Fibroblast of skin of right quadriceps (primary cell): Measurements from ENCODE around the gene UBE2U.
A peak's percentile ranks its signal among the peaks of the same experiment; 100 is the strongest.

ENCODE experiments used
- DNase-seq: peaks from one replicate; pipeline ENCODE4 v3.0.0-alpha.2; 2013

Gene UBE2U

DNA sequence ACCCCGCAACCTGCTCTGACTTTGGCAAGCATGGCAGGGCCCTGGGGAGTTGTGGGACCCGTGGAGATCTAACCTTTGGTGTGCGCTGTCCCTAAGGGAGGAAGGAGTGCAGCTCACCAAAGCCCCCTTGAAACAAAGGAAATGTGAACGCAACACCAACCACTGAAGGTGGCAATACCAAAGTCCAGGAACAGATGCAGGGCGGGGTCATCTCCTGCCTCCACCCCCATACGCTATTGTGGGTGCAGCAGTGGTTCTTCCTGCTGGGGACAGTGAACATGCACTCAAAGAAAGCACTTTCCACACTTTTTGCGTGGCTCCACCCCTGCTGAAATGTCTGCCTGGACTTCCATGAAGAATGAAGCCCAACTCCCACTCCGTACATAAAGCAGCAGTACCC lies 93.0 kb downstream of the UBE2U start:
- no peak for DNase-seq

DNA sequence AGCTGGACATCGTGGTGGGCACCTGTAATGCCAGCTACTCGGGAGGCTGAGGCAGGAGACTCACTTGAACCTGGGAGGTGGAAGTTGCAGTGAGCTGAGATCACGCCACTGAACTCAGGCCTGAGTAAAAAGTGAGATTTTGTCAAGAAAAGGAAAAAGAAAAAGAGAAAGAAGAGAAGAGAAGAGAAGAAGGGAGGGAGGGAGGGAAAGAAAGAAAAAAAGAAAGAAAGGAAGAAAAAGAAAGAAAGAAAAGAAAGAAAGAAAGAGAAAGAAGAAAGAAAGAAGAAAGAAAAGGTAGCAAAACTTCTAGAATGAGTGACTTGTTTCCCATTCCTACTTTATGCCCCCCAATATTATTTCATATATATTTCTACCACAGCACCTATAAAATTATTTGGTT lies 98.8 kb downstream of the UBE2U start:
- DNase-seq: no peak

GRCh38 chr1:64302971-64303370 lies 99.5 kb downstream of the UBE2U start:
- DNase-seq: peak; percentile 82

GRCh38 chr1:64304823-64305222 lies 101.4 kb downstream of the UBE2U start:
- peak; percentile 70 for DNase-seq

- peak; percentile 37 for DNase-seq
Measured at GRCh38 chr1:64308866-64309265, 105.4 kb downstream of the UBE2U start.

- DNase-seq: no peak
Measured at GRCh38 chr1:64309431-64309831, 106.0 kb downstream of the UBE2U start.

DNA sequence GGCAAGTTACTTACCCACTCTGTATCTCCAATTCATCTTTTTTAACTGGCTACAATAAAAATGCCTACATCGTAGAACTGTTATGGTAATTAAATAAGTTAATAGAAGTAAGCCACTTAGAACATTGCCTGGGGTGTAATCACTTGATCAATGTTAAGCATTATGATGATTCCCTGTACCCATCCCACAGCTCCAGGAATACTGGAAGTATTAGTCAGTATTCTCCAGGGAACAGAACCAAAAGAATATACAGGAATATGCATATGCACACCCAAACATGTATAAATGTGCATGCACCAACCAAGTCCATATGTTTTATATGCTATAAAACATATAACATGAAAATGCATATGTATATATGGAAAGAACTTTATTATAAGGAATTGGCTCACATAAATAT lies 107.3 kb downstream of the UBE2U start:
- no peak for DNase-seq

DNA sequence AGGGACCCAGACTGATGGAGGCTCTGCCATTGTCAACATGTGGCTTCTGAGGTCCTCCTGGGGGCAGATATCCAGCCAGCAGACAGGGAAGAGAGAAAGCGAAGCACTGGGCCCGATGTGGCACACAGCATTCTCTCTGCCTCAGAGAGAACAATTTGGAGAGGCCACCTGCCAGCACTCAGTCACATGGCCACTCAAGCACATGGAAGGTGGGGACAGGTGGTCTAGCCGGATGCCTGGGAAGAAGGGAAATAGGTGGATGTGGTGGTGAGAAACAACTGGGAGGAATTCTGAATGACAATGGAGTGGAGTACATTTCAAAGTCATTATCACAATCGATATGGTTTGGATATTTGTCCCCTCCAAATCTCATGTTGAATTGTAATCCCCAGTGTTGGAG lies 109.0 kb downstream of the UBE2U start:
- no peak for DNase-seq

GRCh38 chr1:64315402-64315801 lies 112.0 kb downstream of the UBE2U start:
- DNase-seq: no peak
